PC-3 (cell line): Measurements from ENCODE around the gene ARID5B.

ENCODE experiments used
- EZH2 ChIP-seq: fragments of 300-600 bp; sonication (generic); IDR thresholded peaks from one replicate; pipeline ENCODE4 v1.6.1; 2017; ENCODE audit warnings: antibody characterized with exemption, mild to moderate bottlenecking, low read length; ENCODE audit not compliant: unreplicated experiment
- TF ChIP-seq, protein P1 (sequence below): fragments of 300-600 bp; sonication (generic); conservative IDR thresholded peaks from 2 replicates; pipeline ENCODE4 v1.5.1; 2017; ENCODE audit warnings: antibody characterized with exemption, low read depth, mild to moderate bottlenecking, low read length

DNA sequence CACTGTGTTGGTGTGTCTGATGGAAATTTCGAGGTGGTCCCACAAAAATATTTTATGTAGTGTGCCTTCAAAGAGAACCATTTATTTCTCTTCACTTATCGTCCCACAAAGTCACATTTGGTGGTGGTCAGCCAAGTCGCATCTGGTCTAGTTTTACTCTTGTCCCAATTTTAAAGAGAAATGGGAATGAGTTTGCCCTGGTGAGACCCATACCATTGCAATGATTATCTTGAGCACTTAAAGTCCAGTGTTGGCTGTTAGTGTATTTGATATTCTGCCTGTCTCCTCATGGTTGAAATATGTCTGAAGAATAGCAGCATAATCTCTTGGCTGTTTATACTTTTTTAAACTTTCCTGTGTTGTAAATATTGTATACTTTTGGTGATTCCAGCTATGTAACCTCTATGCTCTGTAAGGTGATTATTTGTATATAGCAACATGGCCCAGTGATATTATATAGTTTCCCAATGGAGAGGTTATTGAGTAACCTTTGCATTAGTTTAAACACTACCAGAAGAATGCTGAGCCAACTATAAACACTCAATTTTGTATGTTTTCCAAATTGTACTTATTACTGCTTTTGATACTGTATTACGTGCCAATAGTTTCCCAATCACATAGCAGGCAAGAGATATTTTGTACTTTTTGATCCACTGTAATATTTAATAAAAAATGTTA lies 194.9 kb downstream of the ARID5B start:
- no peak for TF ChIP-seq EZH2
- TF ChIP-seq, protein P1, sequence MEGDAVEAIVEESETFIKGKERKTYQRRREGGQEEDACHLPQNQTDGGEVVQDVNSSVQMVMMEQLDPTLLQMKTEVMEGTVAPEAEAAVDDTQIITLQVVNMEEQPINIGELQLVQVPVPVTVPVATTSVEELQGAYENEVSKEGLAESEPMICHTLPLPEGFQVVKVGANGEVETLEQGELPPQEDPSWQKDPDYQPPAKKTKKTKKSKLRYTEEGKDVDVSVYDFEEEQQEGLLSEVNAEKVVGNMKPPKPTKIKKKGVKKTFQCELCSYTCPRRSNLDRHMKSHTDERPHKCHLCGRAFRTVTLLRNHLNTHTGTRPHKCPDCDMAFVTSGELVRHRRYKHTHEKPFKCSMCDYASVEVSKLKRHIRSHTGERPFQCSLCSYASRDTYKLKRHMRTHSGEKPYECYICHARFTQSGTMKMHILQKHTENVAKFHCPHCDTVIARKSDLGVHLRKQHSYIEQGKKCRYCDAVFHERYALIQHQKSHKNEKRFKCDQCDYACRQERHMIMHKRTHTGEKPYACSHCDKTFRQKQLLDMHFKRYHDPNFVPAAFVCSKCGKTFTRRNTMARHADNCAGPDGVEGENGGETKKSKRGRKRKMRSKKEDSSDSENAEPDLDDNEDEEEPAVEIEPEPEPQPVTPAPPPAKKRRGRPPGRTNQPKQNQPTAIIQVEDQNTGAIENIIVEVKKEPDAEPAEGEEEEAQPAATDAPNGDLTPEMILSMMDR = no peak
